Lower leg skin (tissue), 4 donors: ENCODE data around the gene MT1M. TPM values are rescaled to one million over a fixed set of nuclear protein-coding genes. Genes with fewer than 3 reads are reported as not detected.

Source experiments
- DNase-seq, 2 donors: peaks; one replicate each; pipeline ENCODE4 v3.0.0-alpha.2; 2019; ENCODE audit warnings: low spot score in 2 of 2
- H3K4me3 ChIP-seq: fragments of 200-600 bp; sonication (generic); 2 replicates; pipeline ENCODE4 v1.5.1; 2017; ENCODE audit warnings: mild to moderate bottlenecking, low read depth; ENCODE audit not compliant: poor library complexity, severe bottlenecking
- POLR2A ChIP-seq, 2 donors: fragments of 450-650 bp; IDR thresholded peaks; one replicate each; pipeline ENCODE4 v1.6.1; 2016 to 2017; ENCODE audit warnings: antibody characterized with exemption in 2 of 2, mild to moderate bottlenecking in 1 of 2, moderate library complexity in 1 of 2
- WGBS, 2 donors: methylation state at CpG; one replicate each; pipeline ENCODE4 v1.1.5; 2018; 5-methylcytosine and 5-hydroxymethylcytosine counted together
- intact Hi-C: fragments of 100-400 bp; cut with DNase I; formaldehyde crosslinking; loops from one replicate; pipeline ENCODE4 v1.15.0; 2023; ENCODE audit warnings: low total_unique reads
- total RNA-seq, 4 donors: library from RNA; depleted of rRNA; stranded (reverse); fragments of >200 nt; gene quantifications; one replicate each; pipeline ENCODE4 v1.1.0, GENCODE V29; 2016
- TF ChIP-seq, protein P1 (sequence below), 3 donors: fragments of 450-650 bp; IDR thresholded peaks; one replicate each; pipeline ENCODE4 v1.5.1; 2016; ENCODE audit warnings: antibody characterized with exemption in 3 of 3, mild to moderate bottlenecking in 3 of 3, moderate library complexity in 2 of 3

MT1M gene
- total RNA-seq, 4 donors from 2014 or later = 14.1 to 29.7 (median 17.1) TPM

DNA sequence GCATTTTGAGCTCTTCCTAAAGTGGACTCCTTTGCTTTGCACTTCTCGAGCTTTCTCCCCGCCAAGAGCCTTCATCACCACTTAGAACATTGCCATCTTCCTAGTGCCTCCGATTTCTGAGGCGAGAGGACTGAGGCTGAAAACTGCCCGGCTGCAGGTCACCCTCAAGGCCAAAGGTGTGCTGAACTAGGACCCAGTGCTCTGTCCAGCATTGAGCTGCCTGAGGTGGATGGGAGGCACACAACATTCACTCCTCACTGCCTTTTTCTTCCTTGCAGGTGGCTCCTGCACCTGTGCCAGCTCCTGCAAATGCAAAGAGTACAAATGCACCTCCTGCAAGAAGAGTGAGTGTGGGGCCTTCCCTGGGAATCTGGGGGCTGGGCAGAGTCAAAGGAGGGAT, 11.4 kb downstream of the MT1M start:
- no peak for TF ChIP-seq POLR2A (IDR thresholded peaks at IDR 0.05)
- TF ChIP-seq, protein P1, sequence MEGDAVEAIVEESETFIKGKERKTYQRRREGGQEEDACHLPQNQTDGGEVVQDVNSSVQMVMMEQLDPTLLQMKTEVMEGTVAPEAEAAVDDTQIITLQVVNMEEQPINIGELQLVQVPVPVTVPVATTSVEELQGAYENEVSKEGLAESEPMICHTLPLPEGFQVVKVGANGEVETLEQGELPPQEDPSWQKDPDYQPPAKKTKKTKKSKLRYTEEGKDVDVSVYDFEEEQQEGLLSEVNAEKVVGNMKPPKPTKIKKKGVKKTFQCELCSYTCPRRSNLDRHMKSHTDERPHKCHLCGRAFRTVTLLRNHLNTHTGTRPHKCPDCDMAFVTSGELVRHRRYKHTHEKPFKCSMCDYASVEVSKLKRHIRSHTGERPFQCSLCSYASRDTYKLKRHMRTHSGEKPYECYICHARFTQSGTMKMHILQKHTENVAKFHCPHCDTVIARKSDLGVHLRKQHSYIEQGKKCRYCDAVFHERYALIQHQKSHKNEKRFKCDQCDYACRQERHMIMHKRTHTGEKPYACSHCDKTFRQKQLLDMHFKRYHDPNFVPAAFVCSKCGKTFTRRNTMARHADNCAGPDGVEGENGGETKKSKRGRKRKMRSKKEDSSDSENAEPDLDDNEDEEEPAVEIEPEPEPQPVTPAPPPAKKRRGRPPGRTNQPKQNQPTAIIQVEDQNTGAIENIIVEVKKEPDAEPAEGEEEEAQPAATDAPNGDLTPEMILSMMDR (IDR thresholded peaks at IDR 0.05) = no peak
- H3K4me3 ChIP-seq = no peak overlapping the region
- DNase-seq = no peak
- 70 to 77% methylated on average over 5 of the region's 5 CpGs for WGBS, 2 donors
- intact Hi-C loops = no loop called here

DNA sequence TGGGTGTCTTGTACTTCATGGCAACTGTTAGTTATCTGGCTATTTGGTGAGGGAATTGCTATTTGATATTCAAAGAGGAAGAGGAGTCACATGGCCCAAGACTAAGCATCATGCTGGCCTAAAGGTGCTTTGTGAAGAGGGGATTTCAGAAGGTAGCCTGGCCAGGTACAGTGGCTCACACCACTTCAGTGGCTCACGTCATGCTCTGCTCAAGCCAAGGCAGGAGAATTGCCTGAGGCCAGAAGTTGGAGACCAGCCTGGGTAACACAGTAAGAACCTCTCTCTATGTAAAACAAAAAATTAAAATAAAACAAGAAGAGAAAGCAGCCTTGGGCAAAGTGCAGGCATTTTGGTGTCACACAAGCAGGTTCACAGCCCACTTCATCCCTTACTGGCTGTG, 12.9 kb downstream of the MT1M start:
- no peak for TF ChIP-seq POLR2A (IDR thresholded peaks at IDR 0.05)
- no peak for DNase-seq
- H3K4me3 ChIP-seq = no peak overlapping the region
- intact Hi-C loops = no loop called here
- WGBS, 2 donors = 67 to 70% methylated on average over 1 of the region's 1 CpG

DNA sequence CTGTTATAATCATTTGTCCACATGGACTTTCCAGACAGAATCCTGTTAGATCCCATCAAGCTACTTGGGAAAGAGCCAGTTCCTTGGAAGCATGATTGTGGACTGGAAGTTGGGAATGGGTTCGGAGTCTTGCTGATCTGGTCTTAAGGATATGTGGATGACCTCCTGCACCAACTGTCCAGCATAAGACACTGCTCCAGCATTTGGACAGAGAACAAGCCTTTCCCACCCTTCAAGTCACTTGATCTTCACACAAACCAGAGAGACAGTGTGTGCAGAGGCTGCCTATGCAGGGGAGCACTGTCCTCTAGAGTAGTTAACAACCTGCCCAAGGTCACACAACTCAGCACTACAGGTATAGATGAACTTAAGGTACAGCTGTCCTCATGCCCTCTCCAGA, 13.4 kb downstream of the MT1M start:
- WGBS, 2 donors = 0 to 50% methylated on average over 1 of the region's 1 CpG
- no peak for DNase-seq
- intact Hi-C loops = no loop called here
- no peak overlapping the region for H3K4me3 ChIP-seq
- TF ChIP-seq, protein P1 (IDR thresholded peaks at IDR 0.05) = no peak
- TF ChIP-seq POLR2A (IDR thresholded peaks at IDR 0.05) = no peak

DNA sequence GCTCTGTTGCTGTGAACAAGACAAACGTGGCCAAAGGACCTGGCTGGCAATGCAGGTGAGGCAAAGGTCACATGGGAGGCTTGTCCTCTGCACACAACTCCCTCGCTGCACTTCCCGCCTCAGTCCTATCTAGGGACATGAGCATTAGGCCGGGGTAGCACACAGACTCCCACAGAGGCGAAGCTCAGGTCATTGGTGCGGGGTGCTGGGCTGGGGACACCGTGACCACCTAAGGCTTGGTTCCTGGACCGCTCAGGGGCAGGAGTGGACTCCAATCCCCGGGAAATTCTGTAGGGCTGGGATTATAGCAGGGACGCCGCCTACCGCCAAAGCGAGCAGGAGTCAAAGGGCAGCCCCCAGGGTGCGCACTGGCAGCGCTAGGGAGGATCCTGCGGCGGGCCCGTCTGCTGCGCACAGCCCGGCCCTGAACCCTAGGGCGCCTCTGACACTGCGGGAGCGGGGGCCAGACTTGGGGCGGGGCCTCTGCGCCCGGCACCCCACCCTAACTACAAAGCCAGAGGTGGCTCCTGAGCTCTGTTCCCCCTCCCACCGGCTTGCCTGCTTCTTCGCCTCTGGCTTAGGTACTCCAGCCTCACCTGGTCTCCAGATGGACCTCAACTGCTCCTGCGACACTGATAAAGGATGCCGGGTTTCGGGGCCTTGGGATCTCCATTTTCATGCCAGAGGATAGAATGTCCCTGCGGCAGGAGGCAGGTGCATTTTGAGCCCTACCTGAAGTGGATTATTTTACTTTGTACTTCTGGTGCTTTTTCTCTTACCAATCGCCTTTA, 15.4 kb downstream of the MT1M start:
- H3K4me3 ChIP-seq = no peak overlapping the region
- DNase-seq = no peak
- TF ChIP-seq, protein P1 (IDR thresholded peaks at IDR 0.05) = no peak
- no peak for TF ChIP-seq POLR2A (IDR thresholded peaks at IDR 0.05)
- WGBS, 2 donors = 52 to 63% methylated on average over 22 to 29 of the region's 33 CpGs
- intact Hi-C loops = no loop called here

DNA sequence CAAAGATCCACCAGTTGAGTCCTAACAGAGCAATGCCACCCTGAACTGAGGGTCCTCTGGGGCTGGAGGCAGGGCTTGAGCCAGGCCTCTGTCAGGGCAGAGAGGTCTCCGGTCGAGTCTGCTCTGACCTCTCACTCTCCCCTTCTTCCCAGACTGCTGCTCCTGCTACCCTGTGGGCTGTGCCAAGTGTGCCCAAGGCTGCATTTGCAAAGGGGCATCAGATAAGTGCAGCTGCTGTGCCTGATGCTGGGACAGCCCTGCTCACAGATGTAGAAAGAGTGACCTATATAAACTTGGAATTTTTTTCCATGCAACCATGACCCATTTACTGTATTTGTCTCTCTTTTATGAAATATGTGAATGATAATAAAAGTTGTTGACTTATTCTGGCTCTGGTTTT, 16.8 kb downstream of the MT1M start:
- TF ChIP-seq, protein P1 (IDR thresholded peaks at IDR 0.05) = no peak
- no peak for TF ChIP-seq POLR2A (IDR thresholded peaks at IDR 0.05)
- no peak for DNase-seq
- 87 to 96% methylated on average over 2 of the region's 2 CpGs for WGBS, 2 donors
- intact Hi-C loops = no loop called here
- no peak overlapping the region for H3K4me3 ChIP-seq

DNA sequence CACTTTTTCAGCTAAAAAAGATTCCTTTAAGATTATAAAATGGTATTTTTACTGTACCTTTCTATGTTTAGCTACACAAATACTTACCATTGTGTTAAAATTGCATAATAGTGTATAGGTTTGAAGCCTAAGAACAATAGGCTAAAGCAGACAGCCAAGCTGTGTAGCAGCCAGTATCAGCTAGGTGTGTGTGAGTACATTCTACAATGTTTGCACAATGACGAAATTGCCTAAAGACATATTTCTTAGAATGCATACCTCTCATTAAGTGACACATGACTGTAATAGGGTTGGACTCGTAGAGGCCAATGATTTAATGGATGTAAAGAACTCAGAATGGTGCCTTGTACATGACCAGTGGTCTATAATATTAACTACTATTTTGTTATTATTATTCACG, 17.4 kb downstream of the MT1M start:
- intact Hi-C loops = no loop called here
- H3K4me3 ChIP-seq = no peak overlapping the region
- 61 to 72% methylated on average over 3 of the region's 3 CpGs for WGBS, 2 donors
- DNase-seq = no peak
- no peak for TF ChIP-seq POLR2A (IDR thresholded peaks at IDR 0.05)
- TF ChIP-seq, protein P1 (IDR thresholded peaks at IDR 0.05) = no peak
